ENCODE measurements around the gene ANKRD16.
"Not testable (repeated sequence)": the region's sequence is repeated elsewhere in the genome, so short reads cannot be mapped to it uniquely, and the experiment has no call there.

The ANKRD16 gene

GRCh38 chr10:5889624-5890451, at the start of gene ANKRD16, which contains the start of gene FBH1:
Gene ANKRD16 (minus strand): TSS chr10:5889893. CDS start chr10:5889354, 539 bp downstream.
Gene FBH1 (plus strand): TSS chr10:5890243. CDS start chr10:5890346, 103 bp downstream.
- DNase-seq (ENCODE audit: low spot score) = peak; percentile 97

GRCh38 chr10:5938291-5938690, 48.6 kb upstream of the ANKRD16 start:
- DNase-seq (ENCODE audit: low spot score) = no peak

GRCh38 chr10:5937016-5937415, 47.3 kb upstream of the ANKRD16 start:
- DNase-seq (ENCODE audit: low spot score) = no peak

GRCh38 chr10:5935628-5936027, 45.9 kb upstream of the ANKRD16 start:
- no peak for DNase-seq (ENCODE audit: low spot score)

- no peak for DNase-seq (ENCODE audit: low spot score)
Measured at GRCh38 chr10:5933909-5934546, 44.3 kb upstream of the ANKRD16 start.

GRCh38 chr10:5932345-5932744, 42.7 kb upstream of the ANKRD16 start:
- DNase-seq (ENCODE audit: low spot score) = no peak

- DNase-seq (ENCODE audit: low spot score) = no peak
Measured at GRCh38 chr10:5930272-5930671, 40.6 kb upstream of the ANKRD16 start.

GRCh38 chr10:5929442-5929841, 39.7 kb upstream of the ANKRD16 start:
- no peak for DNase-seq (ENCODE audit: low spot score)

GRCh38 chr10:5927306-5927705, 37.6 kb upstream of the ANKRD16 start:
- DNase-seq (ENCODE audit: low spot score) = no peak

- no peak for DNase-seq (ENCODE audit: low spot score)
Measured at GRCh38 chr10:5924889-5925288, 35.2 kb upstream of the ANKRD16 start.

GRCh38 chr10:5921746-5922145, 32.1 kb upstream of the ANKRD16 start:
- no peak for DNase-seq (ENCODE audit: low spot score)

GRCh38 chr10:5919568-5919967, 29.9 kb upstream of the ANKRD16 start:
- no peak for DNase-seq (ENCODE audit: low spot score)

- no peak for DNase-seq (ENCODE audit: low spot score)
Measured at GRCh38 chr10:5918763-5919162, 29.1 kb upstream of the ANKRD16 start.

- no peak for DNase-seq (ENCODE audit: low spot score)
Measured at GRCh38 chr10:5917305-5917704, 27.6 kb upstream of the ANKRD16 start.

- DNase-seq (ENCODE audit: low spot score) = no peak
Measured at GRCh38 chr10:5915451-5915850, 25.8 kb upstream of the ANKRD16 start.

GRCh38 chr10:5913736-5914135, 24.0 kb upstream of the ANKRD16 start:
- no peak for DNase-seq (ENCODE audit: low spot score)

GRCh38 chr10:5911670-5912069, 22.0 kb upstream of the ANKRD16 start:
- DNase-seq (ENCODE audit: low spot score) = no peak

- DNase-seq (ENCODE audit: low spot score) = no peak
Measured at GRCh38 chr10:5910323-5911100, 20.8 kb upstream of the ANKRD16 start.

GRCh38 chr10:5908676-5909075, 19.0 kb upstream of the ANKRD16 start:
- not testable (repeated sequence) for DNase-seq (ENCODE audit: low spot score)

GRCh38 chr10:5906651-5907050, 17.0 kb upstream of the ANKRD16 start:
- DNase-seq (ENCODE audit: low spot score) = no peak

GRCh38 chr10:5905854-5906507, 16.3 kb upstream of the ANKRD16 start:
- no peak for DNase-seq (ENCODE audit: low spot score)

GRCh38 chr10:5904227-5904626, 14.5 kb upstream of the ANKRD16 start:
- no peak for DNase-seq (ENCODE audit: low spot score)

All from globus pallidus (tissue), 1 donor.